Measurements from ENCODE around the gene RPL26. TPM values are rescaled to one million over a fixed set of nuclear protein-coding genes. Genes with fewer than 3 reads are reported as not detected.

RPL26 gene
- total and polyA plus RNA-seq, 2 donors (not counting 1 experiment from before 2014, with no cell fraction given), result 2,663 to 4,116 TPM

DNA sequence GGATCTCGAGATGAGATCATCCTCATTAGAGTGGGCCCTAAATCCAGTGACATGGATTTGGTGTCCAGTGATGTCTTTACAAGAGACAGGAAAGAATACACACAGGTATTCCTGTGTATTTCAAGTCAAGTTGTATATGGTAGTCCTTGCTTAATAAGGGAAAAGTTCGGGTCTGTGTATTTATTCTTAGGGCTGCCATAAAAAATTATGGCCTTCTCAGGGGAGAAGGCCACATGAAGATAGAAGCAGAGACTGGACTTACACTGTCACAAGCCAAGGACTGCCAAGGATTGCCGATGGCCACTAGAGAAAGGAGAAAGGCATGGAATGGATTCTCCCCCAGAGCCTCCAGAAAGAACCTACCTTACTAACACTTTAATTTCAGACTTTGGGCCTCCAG lies 14.8 kb downstream of the RPL26 start:
- TF ChIP-seq EZH2 (IDR thresholded peaks at IDR 0.05; ENCODE audit: low read length, missing control alignments), result no peak
- TF ChIP-seq, protein P1, sequence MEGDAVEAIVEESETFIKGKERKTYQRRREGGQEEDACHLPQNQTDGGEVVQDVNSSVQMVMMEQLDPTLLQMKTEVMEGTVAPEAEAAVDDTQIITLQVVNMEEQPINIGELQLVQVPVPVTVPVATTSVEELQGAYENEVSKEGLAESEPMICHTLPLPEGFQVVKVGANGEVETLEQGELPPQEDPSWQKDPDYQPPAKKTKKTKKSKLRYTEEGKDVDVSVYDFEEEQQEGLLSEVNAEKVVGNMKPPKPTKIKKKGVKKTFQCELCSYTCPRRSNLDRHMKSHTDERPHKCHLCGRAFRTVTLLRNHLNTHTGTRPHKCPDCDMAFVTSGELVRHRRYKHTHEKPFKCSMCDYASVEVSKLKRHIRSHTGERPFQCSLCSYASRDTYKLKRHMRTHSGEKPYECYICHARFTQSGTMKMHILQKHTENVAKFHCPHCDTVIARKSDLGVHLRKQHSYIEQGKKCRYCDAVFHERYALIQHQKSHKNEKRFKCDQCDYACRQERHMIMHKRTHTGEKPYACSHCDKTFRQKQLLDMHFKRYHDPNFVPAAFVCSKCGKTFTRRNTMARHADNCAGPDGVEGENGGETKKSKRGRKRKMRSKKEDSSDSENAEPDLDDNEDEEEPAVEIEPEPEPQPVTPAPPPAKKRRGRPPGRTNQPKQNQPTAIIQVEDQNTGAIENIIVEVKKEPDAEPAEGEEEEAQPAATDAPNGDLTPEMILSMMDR (conservative IDR thresholded peaks at IDR 0.05 in 1 of 2, IDR thresholded peaks at IDR 0.05 in 1 of 2; ENCODE audit: low read depth in 1 of 2, low read length in 2 of 2), result no peak
- Histone ChIP-seq H3K27ac (ENCODE audit: insufficient read depth, low read length) (no peak overlapping the region), H3K36me3 (ENCODE audit: control insufficient read depth, insufficient read depth, low read length) (peaks cover 3% of the 10 kb centered on the region), H3K9ac (ENCODE audit: insufficient read depth, low read length) (no peak overlapping the region), H3K4me1 (ENCODE audit: control insufficient read depth, extremely low read depth, insufficient read depth, low read length) (peaks cover 4% of the 10 kb centered on the region), H3K79me2 (ENCODE audit: control insufficient read depth, insufficient read depth, low read length) (no peaks in the 10 kb centered on the region), H4K20me1 (ENCODE audit: control insufficient read depth, extremely low read depth, insufficient read depth, low read length) (no peaks in the 10 kb centered on the region), H3K4me2 (ENCODE audit: extremely low read depth, insufficient read depth, low read length) (no peak overlapping the region), H3K4me3 (replicated peaks in 1 of 4; ENCODE audit: control extremely low read depth in 1 of 4, insufficient read depth in 1 of 4, low read depth in 3 of 4, low read length in 4 of 4) (no peak overlapping the region), H3K9me3 (ENCODE audit: control insufficient read depth, insufficient read depth, low read depth, low read length) (no peaks in the 10 kb centered on the region), H2AFZ (ENCODE audit: low read length) (no peak overlapping the region), H3K27me3 (ENCODE audit: control insufficient read depth, insufficient read depth, low read length) (no peaks in the 10 kb centered on the region)
- no peak for DNase-seq (ENCODE audit: low read depth in 2 of 2)

DNA sequence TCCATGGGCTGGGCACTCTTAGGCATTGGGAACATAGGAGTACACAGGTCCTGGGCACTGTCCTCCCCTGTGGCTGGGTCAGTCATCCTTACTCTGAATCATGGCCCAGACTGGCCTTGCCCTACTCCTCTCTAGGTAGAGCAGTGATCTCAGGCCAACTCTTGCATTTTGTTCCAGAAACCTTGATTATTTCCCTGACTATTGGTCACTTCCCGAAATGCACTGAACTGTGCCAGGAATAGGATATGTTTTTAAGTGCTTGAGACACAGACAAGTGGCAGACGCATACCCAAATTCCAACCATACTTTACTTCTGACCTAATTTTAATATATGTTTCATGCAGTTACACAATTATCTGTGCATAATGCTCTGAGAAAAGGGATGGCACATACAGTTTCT lies 16.8 kb downstream of the RPL26 start:
- DNase-seq (ENCODE audit: low read depth in 2 of 2), result peak; percentile 72 to 87
- peaks cover 3% of the 10 kb centered on the region for H3K36me3 ChIP-seq (ENCODE audit: control insufficient read depth, insufficient read depth, low read length)
- no peak overlapping the region for H2AFZ ChIP-seq (ENCODE audit: low read length)
- H3K9ac ChIP-seq (ENCODE audit: insufficient read depth, low read length), result no peak overlapping the region
- H3K4me3 ChIP-seq (replicated peaks in 1 of 4; ENCODE audit: control extremely low read depth in 1 of 4, insufficient read depth in 1 of 4, low read depth in 3 of 4, low read length in 4 of 4), result no peak overlapping the region
- H3K79me2 ChIP-seq (ENCODE audit: control insufficient read depth, insufficient read depth, low read length), result no peaks in the 10 kb centered on the region
- TF ChIP-seq, protein P1 (conservative IDR thresholded peaks at IDR 0.05 in 1 of 2, IDR thresholded peaks at IDR 0.05 in 1 of 2; ENCODE audit: low read depth in 1 of 2, low read length in 2 of 2), result no peak
- TF ChIP-seq EZH2 (IDR thresholded peaks at IDR 0.05; ENCODE audit: low read length, missing control alignments), result no peak
- peaks cover 4% of the 10 kb centered on the region for H3K4me1 ChIP-seq (ENCODE audit: control insufficient read depth, extremely low read depth, insufficient read depth, low read length)
- no peaks in the 10 kb centered on the region for H3K9me3 ChIP-seq (ENCODE audit: control insufficient read depth, insufficient read depth, low read depth, low read length)
- H3K4me2 ChIP-seq (ENCODE audit: extremely low read depth, insufficient read depth, low read length), result no peak overlapping the region
- no peaks in the 10 kb centered on the region for H3K27me3 ChIP-seq (ENCODE audit: control insufficient read depth, insufficient read depth, low read length)
- no peaks in the 10 kb centered on the region for H4K20me1 ChIP-seq (ENCODE audit: control insufficient read depth, extremely low read depth, insufficient read depth, low read length)
- peak overlapping the region; percentile 12 for H3K27ac ChIP-seq (ENCODE audit: insufficient read depth, low read length)

DNA sequence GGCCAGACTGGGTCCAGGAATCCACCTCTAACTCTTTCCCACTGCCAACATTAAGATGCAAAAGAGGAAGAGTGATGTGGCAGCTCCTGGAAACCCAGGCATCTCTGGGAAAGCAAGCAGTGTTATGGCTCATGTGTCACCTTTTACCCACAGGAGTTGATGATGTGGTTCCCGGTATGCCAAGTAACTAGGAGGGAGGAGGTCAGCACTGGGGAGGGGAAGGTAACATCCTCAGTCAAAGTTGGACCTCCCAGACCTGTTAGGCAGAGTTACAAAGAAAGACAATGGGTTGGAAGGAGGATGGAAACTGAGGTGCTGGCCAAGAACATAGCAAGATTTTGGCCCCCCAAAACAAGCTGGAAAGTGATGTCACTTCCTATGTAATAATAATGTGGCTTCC lies 17.9 kb downstream of the RPL26 start:
- Histone ChIP-seq H3K27ac (ENCODE audit: insufficient read depth, low read length) (no peak overlapping the region), H4K20me1 (ENCODE audit: control insufficient read depth, extremely low read depth, insufficient read depth, low read length) (no peaks in the 10 kb centered on the region), H3K9me3 (ENCODE audit: control insufficient read depth, insufficient read depth, low read depth, low read length) (no peaks in the 10 kb centered on the region), H3K4me3 (replicated peaks in 1 of 4; ENCODE audit: control extremely low read depth in 1 of 4, insufficient read depth in 1 of 4, low read depth in 3 of 4, low read length in 4 of 4) (no peak overlapping the region), H3K27me3 (ENCODE audit: control insufficient read depth, insufficient read depth, low read length) (no peaks in the 10 kb centered on the region), H3K4me2 (ENCODE audit: extremely low read depth, insufficient read depth, low read length) (no peak overlapping the region), H3K4me1 (ENCODE audit: control insufficient read depth, extremely low read depth, insufficient read depth, low read length) (peaks cover 4% of the 10 kb centered on the region), H3K79me2 (ENCODE audit: control insufficient read depth, insufficient read depth, low read length) (no peaks in the 10 kb centered on the region), H3K9ac (ENCODE audit: insufficient read depth, low read length) (no peak overlapping the region), H3K36me3 (ENCODE audit: control insufficient read depth, insufficient read depth, low read length) (peaks cover 3% of the 10 kb centered on the region), H2AFZ (ENCODE audit: low read length) (no peak overlapping the region)
- TF ChIP-seq EZH2 (IDR thresholded peaks at IDR 0.05; ENCODE audit: low read length, missing control alignments), result no peak
- TF ChIP-seq, protein P1 (conservative IDR thresholded peaks at IDR 0.05 in 1 of 2, IDR thresholded peaks at IDR 0.05 in 1 of 2; ENCODE audit: low read depth in 1 of 2, low read length in 2 of 2), result no peak
- DNase-seq (ENCODE audit: low read depth in 2 of 2), result peak; percentile 59 to 76
